Measurements from ENCODE around the gene ATG2B. TPM values are rescaled to one million over a fixed set of nuclear protein-coding genes. Genes with fewer than 3 reads are reported as not detected.

Gene ATG2B
- total and polyA plus RNA-seq, 9 of the 15 experiments (the other 6 are each of a cell fraction or from before 2014, with no cell fraction given) = 0.83 to 12.9 (median 8.7) TPM

- TF ChIP-seq PRPF4 (IDR thresholded peaks at IDR 0.05; ENCODE audit: insufficient read depth, low read depth, low read length, poor library complexity, severe bottlenecking) (no peak), TOE1 (IDR thresholded peaks at IDR 0.05; ENCODE audit: borderline replicate concordance) (no peak), TOE1 (CRISPR knock-in tag; IDR thresholded peaks at IDR 0.05; ENCODE audit: borderline replicate concordance, low read depth) (no peak), RFX7 (CRISPR knock-in tag; IDR thresholded peaks at IDR 0.05) (no peak), NFRKB (IDR thresholded peaks at IDR 0.05; ENCODE audit: low read depth) (no peak), E2F6 (IDR thresholded peaks at IDR 0.05; ENCODE audit: borderline replicate concordance in 1 of 2, extremely low read depth in 1 of 2, insufficient read depth in 1 of 2, insufficient read length in 1 of 2, low read depth in 1 of 2, low read length in 1 of 2, poor library complexity in 1 of 2, severe bottlenecking in 1 of 2) (no peak), SP1 (CRISPR knock-in tag; IDR thresholded peaks at IDR 0.05) (no peak), PKNOX1 (IDR thresholded peaks at IDR 0.05) (no peak)
- TF ChIP-seq, protein P1, sequence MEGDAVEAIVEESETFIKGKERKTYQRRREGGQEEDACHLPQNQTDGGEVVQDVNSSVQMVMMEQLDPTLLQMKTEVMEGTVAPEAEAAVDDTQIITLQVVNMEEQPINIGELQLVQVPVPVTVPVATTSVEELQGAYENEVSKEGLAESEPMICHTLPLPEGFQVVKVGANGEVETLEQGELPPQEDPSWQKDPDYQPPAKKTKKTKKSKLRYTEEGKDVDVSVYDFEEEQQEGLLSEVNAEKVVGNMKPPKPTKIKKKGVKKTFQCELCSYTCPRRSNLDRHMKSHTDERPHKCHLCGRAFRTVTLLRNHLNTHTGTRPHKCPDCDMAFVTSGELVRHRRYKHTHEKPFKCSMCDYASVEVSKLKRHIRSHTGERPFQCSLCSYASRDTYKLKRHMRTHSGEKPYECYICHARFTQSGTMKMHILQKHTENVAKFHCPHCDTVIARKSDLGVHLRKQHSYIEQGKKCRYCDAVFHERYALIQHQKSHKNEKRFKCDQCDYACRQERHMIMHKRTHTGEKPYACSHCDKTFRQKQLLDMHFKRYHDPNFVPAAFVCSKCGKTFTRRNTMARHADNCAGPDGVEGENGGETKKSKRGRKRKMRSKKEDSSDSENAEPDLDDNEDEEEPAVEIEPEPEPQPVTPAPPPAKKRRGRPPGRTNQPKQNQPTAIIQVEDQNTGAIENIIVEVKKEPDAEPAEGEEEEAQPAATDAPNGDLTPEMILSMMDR (IDR thresholded peaks at IDR 0.05 in 2 of 3, conservative IDR thresholded peaks at IDR 0.05 in 1 of 3; ENCODE audit: insufficient read depth in 2 of 3, low read depth in 1 of 3, low read length in 3 of 3) = no peak
- TF ChIP-seq, protein P2, sequence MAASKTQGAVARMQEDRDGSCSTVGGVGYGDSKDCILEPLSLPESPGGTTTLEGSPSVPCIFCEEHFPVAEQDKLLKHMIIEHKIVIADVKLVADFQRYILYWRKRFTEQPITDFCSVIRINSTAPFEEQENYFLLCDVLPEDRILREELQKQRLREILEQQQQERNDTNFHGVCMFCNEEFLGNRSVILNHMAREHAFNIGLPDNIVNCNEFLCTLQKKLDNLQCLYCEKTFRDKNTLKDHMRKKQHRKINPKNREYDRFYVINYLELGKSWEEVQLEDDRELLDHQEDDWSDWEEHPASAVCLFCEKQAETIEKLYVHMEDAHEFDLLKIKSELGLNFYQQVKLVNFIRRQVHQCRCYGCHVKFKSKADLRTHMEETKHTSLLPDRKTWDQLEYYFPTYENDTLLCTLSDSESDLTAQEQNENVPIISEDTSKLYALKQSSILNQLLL (CRISPR knock-in tag; IDR thresholded peaks at IDR 0.05; ENCODE audit: borderline replicate concordance) = no peak
These were observed 130.6 kb downstream of the ATG2B start (continued) for GRCh38 chr14:96232506-96232905.
